Measurements from ENCODE around the gene HRK.

HRK gene

GRCh38 chr12:116882742-116883141 lies 1.5 kb upstream of the HRK start:
- no peak overlapping the region for H3K4me3 Mint-ChIP-seq
- H3K27ac Mint-ChIP-seq, result no peak overlapping the region
- no peaks in the 10 kb centered on the region for H3K9me3 Mint-ChIP-seq
- no peaks in the 10 kb centered on the region for H3K36me3 Mint-ChIP-seq
- peaks cover 37% of the 10 kb centered on the region for H3K27me3 Mint-ChIP-seq
- peaks cover 36% of the 10 kb centered on the region for H3K4me1 Mint-ChIP-seq

GRCh38 chr12:116881877-116882507 lies 751 bp upstream of the HRK start:
- Mint-ChIP-seq H3K9me3 (no peaks in the 10 kb centered on the region), H3K27me3 (peaks cover 41% of the 10 kb centered on the region), H3K4me1 (peaks cover 36% of the 10 kb centered on the region), H3K4me3 (peak overlapping the region; percentile 74), H3K36me3 (no peaks in the 10 kb centered on the region), H3K27ac (no peak overlapping the region)

- Mint-ChIP-seq H3K27me3 (peaks cover 46% of the 10 kb centered on the region), H3K4me3 (peak overlapping the region; percentile 86), H3K27ac (no peak overlapping the region), H3K9me3 (no peaks in the 10 kb centered on the region), H3K36me3 (no peaks in the 10 kb centered on the region), H3K4me1 (peaks cover 36% of the 10 kb centered on the region)
Measured at GRCh38 chr12:116880817-116881324, 370 bp downstream of the HRK start.

- Mint-ChIP-seq H3K36me3 (no peaks in the 10 kb centered on the region), H3K4me1 (peaks cover 36% of the 10 kb centered on the region), H3K9me3 (no peaks in the 10 kb centered on the region), H3K27me3 (peaks cover 46% of the 10 kb centered on the region), H3K27ac (no peak overlapping the region), H3K4me3 (peak overlapping the region; percentile 86)
Measured at GRCh38 chr12:116880213-116880816, 926 bp downstream of the HRK start.

GRCh38 chr12:116879509-116880212 lies 1.6 kb downstream of the HRK start:
- H3K36me3 Mint-ChIP-seq, result no peaks in the 10 kb centered on the region
- no peak overlapping the region for H3K27ac Mint-ChIP-seq
- H3K9me3 Mint-ChIP-seq, result no peaks in the 10 kb centered on the region
- H3K27me3 Mint-ChIP-seq, result peaks cover 48% of the 10 kb centered on the region
- peaks cover 36% of the 10 kb centered on the region for H3K4me1 Mint-ChIP-seq
- peak overlapping the region; percentile 86 for H3K4me3 Mint-ChIP-seq

- Mint-ChIP-seq H3K27ac (no peak overlapping the region), H3K36me3 (no peaks in the 10 kb centered on the region), H3K4me3 (peak overlapping the region; percentile 82), H3K9me3 (no peaks in the 10 kb centered on the region), H3K4me1 (peaks cover 36% of the 10 kb centered on the region), H3K27me3 (peaks cover 49% of the 10 kb centered on the region)
Measured at GRCh38 chr12:116878567-116879508, 2.4 kb downstream of the HRK start.

- Mint-ChIP-seq H3K9me3 (no peaks in the 10 kb centered on the region), H3K4me1 (peaks cover 35% of the 10 kb centered on the region), H3K27me3 (peaks cover 42% of the 10 kb centered on the region), H3K27ac (no peak overlapping the region), H3K36me3 (no peaks in the 10 kb centered on the region), H3K4me3 (no peak overlapping the region)
Measured at GRCh38 chr12:116876151-116876869, 4.9 kb downstream of the HRK start.

GRCh38 chr12:116874324-116874995 lies 6.8 kb downstream of the HRK start:
- Mint-ChIP-seq H3K9me3 (no peaks in the 10 kb centered on the region), H3K36me3 (no peaks in the 10 kb centered on the region), H3K4me3 (no peak overlapping the region), H3K27ac (no peak overlapping the region), H3K27me3 (peaks cover 30% of the 10 kb centered on the region), H3K4me1 (peaks cover 23% of the 10 kb centered on the region)

GRCh38 chr12:116870306-116870705 lies 10.9 kb downstream of the HRK start:
- peaks cover 11% of the 10 kb centered on the region for H3K27me3 Mint-ChIP-seq
- H3K4me3 Mint-ChIP-seq, result no peak overlapping the region
- no peaks in the 10 kb centered on the region for H3K36me3 Mint-ChIP-seq
- no peaks in the 10 kb centered on the region for H3K9me3 Mint-ChIP-seq
- peaks cover 12% of the 10 kb centered on the region for H3K4me1 Mint-ChIP-seq
- no peak overlapping the region for H3K27ac Mint-ChIP-seq

GRCh38 chr12:116867523-116867922 lies 13.7 kb downstream of the HRK start:
- Mint-ChIP-seq H3K4me3 (no peak overlapping the region), H3K27me3 (peaks cover under 1% of the 10 kb centered on the region), H3K4me1 (peaks cover 1% of the 10 kb centered on the region), H3K36me3 (no peaks in the 10 kb centered on the region), H3K9me3 (no peaks in the 10 kb centered on the region), H3K27ac (no peak overlapping the region)

- H3K27me3 Mint-ChIP-seq, result peaks cover 7% of the 10 kb centered on the region
- H3K4me1 Mint-ChIP-seq, result peaks cover 8% of the 10 kb centered on the region
- no peak overlapping the region for H3K4me3 Mint-ChIP-seq
- H3K36me3 Mint-ChIP-seq, result no peaks in the 10 kb centered on the region
- H3K27ac Mint-ChIP-seq, result no peak overlapping the region
- H3K9me3 Mint-ChIP-seq, result peaks cover 3% of the 10 kb centered on the region
Measured at GRCh38 chr12:116864371-116865160, 16.7 kb downstream of the HRK start.

GRCh38 chr12:116863275-116863767 lies 17.9 kb downstream of the HRK start:
- Mint-ChIP-seq H3K9me3 (peaks cover 3% of the 10 kb centered on the region), H3K36me3 (no peaks in the 10 kb centered on the region), H3K27ac (no peak overlapping the region), H3K4me3 (no peak overlapping the region), H3K27me3 (peaks cover 10% of the 10 kb centered on the region), H3K4me1 (peaks cover 8% of the 10 kb centered on the region)

GRCh38 chr12:116862167-116862566 lies 19.1 kb downstream of the HRK start:
- Mint-ChIP-seq H3K27me3 (peaks cover 16% of the 10 kb centered on the region), H3K9me3 (peaks cover 3% of the 10 kb centered on the region), H3K27ac (peak overlapping the region; percentile 70), H3K36me3 (no peaks in the 10 kb centered on the region), H3K4me3 (no peak overlapping the region), H3K4me1 (peaks cover 8% of the 10 kb centered on the region)
